Measurements from ENCODE around the gene RTEL1. TPM values are rescaled to one million over a fixed set of nuclear protein-coding genes. Genes with fewer than 3 reads are reported as not detected.
A peak's percentile ranks its signal among the peaks of the same experiment; 100 is the strongest.

Gene RTEL1
- total and polyA plus RNA-seq, 9 of the 15 experiments (the other 6 are each of a cell fraction or from before 2014, with no cell fraction given): 0.36 to 61.0 (median 17.9) TPM

DNA sequence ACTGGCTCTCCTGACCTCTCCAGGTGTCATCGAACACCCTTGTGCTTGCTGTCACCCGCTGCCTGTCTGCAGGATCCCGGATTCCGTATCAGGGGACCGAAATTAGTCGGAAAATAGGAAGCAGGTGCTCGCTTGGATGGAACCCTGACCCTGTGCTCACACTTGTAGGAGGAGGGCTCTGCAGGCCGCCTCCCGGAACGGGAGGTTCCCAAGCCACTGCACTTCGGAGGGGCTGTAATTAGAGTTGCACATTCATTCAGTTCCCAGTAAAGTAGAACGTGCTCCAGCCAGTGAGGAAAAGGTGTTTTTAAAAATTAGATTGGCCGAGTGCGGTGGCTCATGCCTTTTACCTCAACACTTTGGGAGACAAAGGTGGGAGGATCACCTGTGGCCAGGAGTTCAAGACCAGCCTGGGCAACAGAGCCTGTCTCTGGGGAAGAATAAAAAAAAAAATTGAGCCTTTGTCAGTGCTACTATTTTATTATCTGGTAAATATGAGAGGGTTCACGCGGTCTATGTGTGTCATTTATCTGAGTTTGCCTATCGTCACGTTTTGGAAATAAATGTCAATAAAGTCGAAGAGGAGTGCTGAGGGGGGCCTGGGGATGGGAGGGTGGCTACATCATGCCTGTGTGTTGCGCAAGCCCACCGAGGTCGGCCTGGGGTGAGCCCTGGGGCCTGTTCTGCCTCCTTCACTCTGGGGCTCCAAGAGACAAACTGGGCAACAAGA lies 29.7 kb upstream of the RTEL1 start (continued):
- TF ChIP-seq KDM5B (IDR thresholded peaks at IDR 0.05; ENCODE audit: insufficient replicate concordance, low read depth, low read length) (peak; percentile 79), ETV6 (IDR thresholded peaks at IDR 0.05; ENCODE audit: borderline replicate concordance in 1 of 2, low read depth in 2 of 2, low read length in 1 of 2) (0 out of 4 replicates have a peak, but pooled peaks of 1 of the 2 experiments have one; percentile 47), ETV6 (CRISPR knock-in tag; IDR thresholded peaks at IDR 0.05; ENCODE audit: borderline replicate concordance) (0 out of 2 replicates have a peak, but pooled peaks have one; percentile 38), HMG20A (CRISPR knock-in tag; conservative IDR thresholded peaks at IDR 0.05) (no peak), ZNF282 (CRISPR knock-in tag; IDR thresholded peaks at IDR 0.05) (no peak), ATF1 (CRISPR knock-in tag; IDR thresholded peaks at IDR 0.05) (no peak), ATF1 (tag; IDR thresholded peaks at IDR 0.05) (peak; percentile 65; the same call in 1 of the 2 replicates), HMG20B (CRISPR knock-in tag; IDR thresholded peaks at IDR 0.05) (no peak), GABPB2 (CRISPR knock-in tag; conservative IDR thresholded peaks at IDR 0.05) (no peak), L3MBTL2 (IDR thresholded peaks at IDR 0.05) (peak; percentile 92), TCF3 (CRISPR knock-in tag; IDR thresholded peaks at IDR 0.05) (peak; percentile 21), CTBP1 (IDR thresholded peaks at IDR 0.05; ENCODE audit: borderline replicate concordance) (peak; percentile 76), GATAD2B (IDR thresholded peaks at IDR 0.05; ENCODE audit: borderline replicate concordance) (peak; percentile 70), FOXM1 (IDR thresholded peaks at IDR 0.05; ENCODE audit: low read depth) (peak; percentile 45; the same call in 1 of the 2 replicates), FOXM1 (CRISPR knock-in tag; IDR thresholded peaks at IDR 0.05; ENCODE audit: low read depth) (no peak), DMBX1 (CRISPR knock-in tag; IDR thresholded peaks at IDR 0.05; ENCODE audit: borderline replicate concordance) (0 out of 2 replicates have a peak, but pooled peaks have one; percentile 26), SMAD4 (CRISPR knock-in tag; conservative IDR thresholded peaks at IDR 0.05) (peak; percentile 62; the same call in 1 of the 2 replicates), MAZ (CRISPR knock-in tag; conservative IDR thresholded peaks at IDR 0.05 in 1 of 2, IDR thresholded peaks at IDR 0.05 in 1 of 2) (peak; percentile 53 to 90), JUN (IDR thresholded peaks at IDR 0.05; ENCODE audit: borderline replicate concordance, low read depth, low read length) (peak; percentile 50; the same call in 1 of the 2 replicates), JUN (CRISPR knock-in tag; IDR thresholded peaks at IDR 0.05; ENCODE audit: borderline replicate concordance) (no peak), LCOR (CRISPR knock-in tag; IDR thresholded peaks at IDR 0.05) (peak; percentile 83), ZBTB1 (CRISPR knock-in tag; IDR thresholded peaks at IDR 0.05; ENCODE audit: borderline replicate concordance, low read depth) (peak; percentile 34; the same call in 1 of the 2 replicates)
- TF ChIP-seq, protein P1, sequence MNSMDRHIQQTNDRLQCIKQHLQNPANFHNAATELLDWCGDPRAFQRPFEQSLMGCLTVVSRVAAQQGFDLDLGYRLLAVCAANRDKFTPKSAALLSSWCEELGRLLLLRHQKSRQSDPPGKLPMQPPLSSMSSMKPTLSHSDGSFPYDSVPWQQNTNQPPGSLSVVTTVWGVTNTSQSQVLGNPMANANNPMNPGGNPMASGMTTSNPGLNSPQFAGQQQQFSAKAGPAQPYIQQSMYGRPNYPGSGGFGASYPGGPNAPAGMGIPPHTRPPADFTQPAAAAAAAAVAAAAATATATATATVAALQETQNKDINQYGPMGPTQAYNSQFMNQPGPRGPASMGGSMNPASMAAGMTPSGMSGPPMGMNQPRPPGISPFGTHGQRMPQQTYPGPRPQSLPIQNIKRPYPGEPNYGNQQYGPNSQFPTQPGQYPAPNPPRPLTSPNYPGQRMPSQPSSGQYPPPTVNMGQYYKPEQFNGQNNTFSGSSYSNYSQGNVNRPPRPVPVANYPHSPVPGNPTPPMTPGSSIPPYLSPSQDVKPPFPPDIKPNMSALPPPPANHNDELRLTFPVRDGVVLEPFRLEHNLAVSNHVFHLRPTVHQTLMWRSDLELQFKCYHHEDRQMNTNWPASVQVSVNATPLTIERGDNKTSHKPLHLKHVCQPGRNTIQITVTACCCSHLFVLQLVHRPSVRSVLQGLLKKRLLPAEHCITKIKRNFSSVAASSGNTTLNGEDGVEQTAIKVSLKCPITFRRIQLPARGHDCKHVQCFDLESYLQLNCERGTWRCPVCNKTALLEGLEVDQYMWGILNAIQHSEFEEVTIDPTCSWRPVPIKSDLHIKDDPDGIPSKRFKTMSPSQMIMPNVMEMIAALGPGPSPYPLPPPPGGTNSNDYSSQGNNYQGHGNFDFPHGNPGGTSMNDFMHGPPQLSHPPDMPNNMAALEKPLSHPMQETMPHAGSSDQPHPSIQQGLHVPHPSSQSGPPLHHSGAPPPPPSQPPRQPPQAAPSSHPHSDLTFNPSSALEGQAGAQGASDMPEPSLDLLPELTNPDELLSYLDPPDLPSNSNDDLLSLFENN (IDR thresholded peaks at IDR 0.05; ENCODE audit: low read depth in 2 of 2, low read length in 2 of 2): peak in 1 of 2 experiments; percentile 24; a peak in 1 of 4 replicates
- TF ChIP-seq, protein P2, sequence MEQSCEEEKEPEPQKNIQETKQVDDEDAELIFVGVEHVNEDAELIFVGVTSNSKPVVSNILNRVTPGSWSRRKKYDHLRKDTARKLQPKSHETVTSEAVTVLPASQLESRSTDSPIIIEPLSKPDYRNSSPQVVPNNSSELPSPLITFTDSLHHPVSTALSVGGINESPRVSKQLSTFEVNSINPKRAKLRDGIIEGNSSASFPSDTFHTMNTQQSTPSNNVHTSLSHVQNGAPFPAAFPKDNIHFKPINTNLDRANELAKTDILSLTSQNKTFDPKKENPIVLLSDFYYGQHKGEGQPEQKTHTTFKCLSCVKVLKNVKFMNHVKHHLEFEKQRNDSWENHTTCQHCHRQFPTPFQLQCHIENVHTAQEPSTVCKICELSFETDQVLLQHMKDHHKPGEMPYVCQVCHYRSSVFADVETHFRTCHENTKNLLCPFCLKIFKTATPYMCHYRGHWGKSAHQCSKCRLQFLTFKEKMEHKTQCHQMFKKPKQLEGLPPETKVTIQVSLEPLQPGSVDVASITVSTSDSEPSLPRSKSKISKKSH (CRISPR knock-in tag; IDR thresholded peaks at IDR 0.05): no peak
